WI38 (cell line): ENCODE results near the gene SCN4B.

Source experiments
- H3K4me3 ChIP-seq: 2 replicates; pipeline ENCODE4 v1.5.1; 2011; ENCODE audit warnings: low read depth, mild to moderate bottlenecking, control low read depth, low read length
- CTCF ChIP-seq: IDR thresholded peaks from 2 replicates; pipeline ENCODE4 v1.5.1; 2012; ENCODE audit warnings: low read depth, mild to moderate bottlenecking, control low read depth, low read length

The SCN4B gene

GRCh38 chr11:118143661-118144185, 8.9 kb downstream of the SCN4B start:
- no peak for TF ChIP-seq CTCF

DNA sequence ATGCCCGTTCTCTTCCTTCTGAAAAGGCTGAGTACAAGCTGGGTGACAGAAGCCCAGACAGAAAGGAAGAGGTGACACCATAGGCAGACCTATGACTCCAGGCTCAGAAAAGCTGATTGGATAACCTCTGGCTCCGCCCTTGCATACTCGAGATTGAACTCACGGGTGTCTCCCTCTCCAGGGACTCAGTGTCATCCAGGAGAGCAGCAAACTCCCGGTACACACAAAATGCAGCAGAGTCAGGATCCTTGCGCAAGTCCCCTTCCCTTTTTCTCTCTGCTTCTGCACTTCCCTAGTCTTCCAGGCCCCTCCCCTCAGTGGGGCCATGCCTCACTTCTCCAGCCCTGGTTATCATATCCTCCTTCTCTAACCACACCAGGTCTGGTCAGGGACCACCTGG, 9.8 kb downstream of the SCN4B start:
- no peak for TF ChIP-seq CTCF

More at GRCh38 chr11:118143661-118144185, 8.9 kb downstream of the SCN4B start:
- H3K4me3 ChIP-seq, result no peak overlapping the region

GRCh38 chr11:118142081-118142480, 10.5 kb downstream of the SCN4B start:
- no peak overlapping the region for H3K4me3 ChIP-seq
- TF ChIP-seq CTCF, result no peak

More for the DNA sequence above, 9.8 kb downstream of the SCN4B start:
- no peak overlapping the region for H3K4me3 ChIP-seq

DNA sequence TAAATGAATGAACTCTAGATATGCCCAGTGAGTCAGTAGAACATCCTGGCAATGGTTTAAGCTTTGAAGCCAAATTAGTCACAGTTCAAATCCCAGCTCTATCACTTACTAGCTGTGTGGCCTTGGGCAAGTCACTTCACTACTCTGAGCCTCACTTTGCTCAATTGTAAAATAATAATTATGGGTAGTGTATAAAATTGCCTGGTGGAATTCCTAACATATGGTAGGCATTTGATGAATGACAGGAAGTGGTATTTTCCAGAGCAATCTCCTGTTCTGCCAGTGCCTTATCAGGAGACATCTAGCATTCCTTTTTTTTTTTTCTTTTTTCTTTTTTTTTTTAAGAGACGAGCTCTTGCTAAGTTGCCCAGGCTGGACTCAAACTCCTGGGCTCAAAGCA, 13.0 kb downstream of the SCN4B start:
- no peak for TF ChIP-seq CTCF
- no peak overlapping the region for H3K4me3 ChIP-seq

- TF ChIP-seq CTCF, result no peak
- no peak overlapping the region for H3K4me3 ChIP-seq
Observed at GRCh38 chr11:118138839-118139420, 13.7 kb downstream of the SCN4B start.

GRCh38 chr11:118136801-118137200, 15.8 kb downstream of the SCN4B start:
- TF ChIP-seq CTCF, result no peak
- no peak overlapping the region for H3K4me3 ChIP-seq

GRCh38 chr11:118136341-118136740, 16.3 kb downstream of the SCN4B start:
- H3K4me3 ChIP-seq, result no peak overlapping the region
- no peak for TF ChIP-seq CTCF
